ENCODE measurements around the gene MAOB. TPM values are rescaled to one million over a fixed set of nuclear protein-coding genes. Genes with fewer than 3 reads are reported as not detected.

The MAOB gene
- total RNA-seq, 2 experiments from 2014 or later = not detected

DNA sequence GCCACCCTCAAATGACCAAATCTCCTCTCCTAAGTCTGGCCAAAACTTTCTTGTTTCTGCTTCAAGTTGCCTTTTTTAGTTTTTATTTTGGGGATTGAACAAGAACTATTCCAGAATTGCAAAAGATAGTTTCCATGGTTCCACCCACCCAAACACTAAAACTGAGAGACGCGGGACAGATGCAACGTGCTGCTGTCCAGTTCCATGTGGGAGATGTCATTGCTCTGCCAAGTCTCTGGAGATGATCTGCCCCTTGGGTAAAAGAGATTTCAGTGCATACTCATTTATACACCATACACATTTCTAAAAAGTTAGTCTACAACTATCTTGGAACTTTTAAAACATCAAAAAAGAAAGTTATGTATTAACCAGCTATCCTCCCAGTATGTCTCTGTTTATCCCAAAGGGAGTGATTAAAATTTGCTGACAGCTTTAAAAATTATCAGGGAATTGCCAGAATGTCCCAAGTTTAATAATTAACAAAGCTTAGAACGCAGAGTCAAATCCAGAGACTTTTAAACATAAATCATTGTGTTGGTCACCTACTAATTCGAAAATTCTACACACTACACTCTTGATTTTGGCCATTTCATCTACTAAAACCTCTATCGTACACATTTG, 3.2 kb downstream of the MAOB start:
- no peak for DNase-seq
- Mint-ChIP-seq H3K36me3 (ENCODE audit: low read depth) (no peaks in the 10 kb centered on the region), H3K9me3 (no peaks in the 10 kb centered on the region), H3K27me3 (peaks cover 12% of the 10 kb centered on the region), H3K27ac (no peak overlapping the region), H3K4me3 (no peak overlapping the region), H3K4me1 (no peaks in the 10 kb centered on the region)
- ChIA-PET CTCF (no interaction called here), POLR2A (no interaction called here)

DNA sequence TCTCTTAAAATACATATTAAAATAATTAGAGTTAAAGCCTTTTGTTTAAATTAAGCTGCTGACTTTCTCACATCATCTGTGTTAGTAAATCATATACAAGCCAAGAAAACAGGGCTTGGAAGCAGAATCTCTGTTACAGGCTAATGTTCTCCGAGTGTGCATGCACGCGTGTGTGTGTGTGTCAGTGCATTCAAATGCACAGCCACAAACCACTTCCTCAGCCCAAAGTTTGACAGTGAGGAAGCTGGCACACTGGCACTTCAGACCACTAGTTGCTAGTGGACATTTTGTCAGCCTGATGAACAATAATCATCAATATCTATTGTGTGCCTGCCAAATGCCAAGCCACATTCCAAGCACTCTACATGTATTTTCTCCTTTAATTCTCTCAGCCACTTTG, 5.6 kb downstream of the MAOB start:
- ChIA-PET POLR2A (no interaction called here), CTCF (no interaction called here)
- Mint-ChIP-seq H3K9me3 (no peaks in the 10 kb centered on the region), H3K27me3 (peaks cover 10% of the 10 kb centered on the region), H3K27ac (no peak overlapping the region), H3K36me3 (ENCODE audit: low read depth) (no peaks in the 10 kb centered on the region), H3K4me1 (no peaks in the 10 kb centered on the region), H3K4me3 (no peak overlapping the region)
- DNase-seq = no peak

DNA sequence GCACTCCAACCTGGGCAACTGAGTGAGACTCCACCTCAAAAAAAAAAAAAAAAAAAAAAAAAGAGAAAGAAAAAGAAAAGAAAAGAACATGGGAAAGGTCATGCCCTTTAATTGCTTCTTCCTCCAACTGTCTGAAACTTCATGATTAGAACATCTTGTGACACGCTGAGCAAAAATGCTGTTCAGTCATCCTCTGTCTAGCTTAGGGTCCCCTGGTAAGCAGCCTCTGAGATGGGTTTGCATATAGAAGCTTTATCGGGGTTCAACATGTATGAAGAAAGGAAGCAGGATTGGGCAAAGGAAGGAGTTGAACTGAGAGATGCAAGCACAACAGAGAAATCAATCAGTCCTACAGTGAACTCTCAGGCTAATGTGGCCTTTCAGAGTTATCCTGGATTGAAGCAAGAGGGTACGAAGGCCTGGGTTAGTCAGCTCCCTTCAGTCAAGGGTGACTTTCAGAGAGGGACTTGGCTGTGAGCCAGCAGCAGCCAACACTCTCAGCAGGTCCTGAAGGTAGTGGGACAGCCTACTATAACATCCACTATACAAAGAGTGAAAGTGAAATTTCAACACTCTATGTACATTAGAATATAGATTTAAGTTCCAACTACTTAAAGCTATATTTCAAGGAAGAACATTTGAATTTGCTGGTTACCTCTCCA, 11.4 kb downstream of the MAOB start:
- ChIA-PET POLR2A (no interaction called here), CTCF (interaction anchor here (1.2 kb wide), 1 partner anchor 13 kb away, joined by 3 read pairs; no protein-coding TSS in a partner anchor)
- no peak overlapping the region for H3K27ac Mint-ChIP-seq
- H3K9me3 Mint-ChIP-seq = no peaks in the 10 kb centered on the region
- no peaks in the 10 kb centered on the region for H3K4me1 Mint-ChIP-seq
- DNase-seq = no peak
- no peak overlapping the region for H3K4me3 Mint-ChIP-seq
- H3K36me3 Mint-ChIP-seq (ENCODE audit: low read depth) = no peaks in the 10 kb centered on the region
- peaks cover 3% of the 10 kb centered on the region for H3K27me3 Mint-ChIP-seq

- Mint-ChIP-seq H3K27ac (no peak overlapping the region), H3K36me3 (ENCODE audit: low read depth) (no peaks in the 10 kb centered on the region), H3K9me3 (no peaks in the 10 kb centered on the region), H3K4me3 (no peak overlapping the region), H3K27me3 (peaks cover 3% of the 10 kb centered on the region), H3K4me1 (no peaks in the 10 kb centered on the region)
- ChIA-PET POLR2A (no interaction called here), CTCF (no interaction called here)
- no peak for DNase-seq
Observed at GRCh38 chrX:43870011-43870410, 12.2 kb downstream of the MAOB start.

DNA sequence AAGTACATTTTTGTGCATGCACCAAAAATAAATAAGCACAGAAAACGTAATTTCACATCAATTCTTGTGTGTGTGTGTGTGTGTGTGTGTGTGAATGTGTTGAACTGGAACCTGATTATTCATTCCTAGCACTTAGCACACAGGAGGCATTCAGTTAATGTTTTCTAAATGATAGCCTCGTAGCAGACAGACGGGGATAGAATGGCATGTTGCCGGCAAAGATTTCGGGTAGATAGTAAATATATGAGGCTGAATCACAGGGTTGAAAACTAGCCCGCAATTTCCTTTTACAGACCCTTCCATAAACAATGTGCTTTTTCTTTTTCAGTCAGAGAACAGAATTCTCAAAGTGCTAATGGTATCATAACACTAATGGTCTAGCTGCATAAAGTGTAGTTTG, 13.5 kb downstream of the MAOB start:
- ChIA-PET CTCF (no interaction called here), POLR2A (no interaction called here)
- Mint-ChIP-seq H3K9me3 (no peaks in the 10 kb centered on the region), H3K36me3 (ENCODE audit: low read depth) (no peaks in the 10 kb centered on the region), H3K4me1 (no peaks in the 10 kb centered on the region), H3K4me3 (no peak overlapping the region), H3K27me3 (no peaks in the 10 kb centered on the region), H3K27ac (no peak overlapping the region)
- DNase-seq = no peak

DNA sequence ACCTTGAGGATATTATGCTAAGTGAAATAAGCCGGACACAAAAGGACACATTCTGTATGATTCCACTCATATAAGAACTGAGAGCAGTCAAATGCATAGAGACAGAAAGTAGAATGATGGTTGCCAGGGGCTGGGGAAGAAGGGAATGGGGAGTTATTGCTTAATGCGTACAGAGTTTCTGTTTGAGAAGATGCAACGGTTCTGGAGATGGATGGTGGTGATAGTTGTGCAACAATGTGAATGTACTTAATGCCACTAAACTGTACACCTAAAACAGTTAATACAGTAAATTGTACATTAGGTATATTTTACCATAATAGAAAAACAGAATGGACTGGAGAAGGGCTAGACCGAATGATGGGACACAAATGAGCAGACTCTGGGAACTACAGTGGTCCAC, 15.8 kb downstream of the MAOB start:
- Mint-ChIP-seq H3K27me3 (no peaks in the 10 kb centered on the region), H3K27ac (no peak overlapping the region), H3K4me3 (no peak overlapping the region), H3K9me3 (no peaks in the 10 kb centered on the region), H3K36me3 (ENCODE audit: low read depth) (no peaks in the 10 kb centered on the region), H3K4me1 (no peaks in the 10 kb centered on the region)
- ChIA-PET POLR2A (no interaction called here), CTCF (no interaction called here)
- DNase-seq = no peak

- ChIA-PET CTCF (no interaction called here), POLR2A (no interaction called here)
- no peak for DNase-seq
- no peak overlapping the region for H3K4me3 Mint-ChIP-seq
- H3K36me3 Mint-ChIP-seq (ENCODE audit: low read depth) = no peaks in the 10 kb centered on the region
- no peaks in the 10 kb centered on the region for H3K27me3 Mint-ChIP-seq
- H3K9me3 Mint-ChIP-seq = no peaks in the 10 kb centered on the region
- no peak overlapping the region for H3K27ac Mint-ChIP-seq
- H3K4me1 Mint-ChIP-seq = no peaks in the 10 kb centered on the region
Observed at GRCh38 chrX:43865791-43866190, 16.5 kb downstream of the MAOB start.

- H3K4me1 Mint-ChIP-seq = no peaks in the 10 kb centered on the region
- H3K36me3 Mint-ChIP-seq (ENCODE audit: low read depth) = no peaks in the 10 kb centered on the region
- no peak overlapping the region for H3K4me3 Mint-ChIP-seq
- H3K27ac Mint-ChIP-seq = no peak overlapping the region
- H3K27me3 Mint-ChIP-seq = no peaks in the 10 kb centered on the region
- no peak for DNase-seq
- ChIA-PET CTCF (no interaction called here), POLR2A (no interaction called here)
- no peaks in the 10 kb centered on the region for H3K9me3 Mint-ChIP-seq
Observed at GRCh38 chrX:43862434-43862833, 19.8 kb downstream of the MAOB start.

DNA sequence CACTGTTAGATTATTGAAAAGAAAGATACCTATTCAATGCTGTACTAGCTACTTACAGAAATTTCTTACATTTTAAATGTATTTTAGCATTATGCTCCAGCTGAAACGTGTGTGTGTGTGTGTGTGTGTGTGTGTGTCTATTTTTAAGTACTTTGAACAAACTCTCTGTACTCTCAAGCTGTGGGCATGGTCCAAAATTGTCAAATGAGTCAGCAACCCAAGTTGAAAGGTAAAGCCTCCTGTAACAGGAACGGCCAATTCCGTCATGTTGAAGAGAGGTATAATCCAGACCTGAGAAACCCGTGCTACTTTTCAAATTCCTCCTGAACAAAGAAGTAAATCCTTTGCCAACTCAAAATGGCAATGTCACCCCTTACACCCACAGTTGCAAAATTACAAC, 20.5 kb downstream of the MAOB start:
- H3K36me3 Mint-ChIP-seq (ENCODE audit: low read depth) = no peaks in the 10 kb centered on the region
- H3K27me3 Mint-ChIP-seq = no peaks in the 10 kb centered on the region
- H3K4me1 Mint-ChIP-seq = no peaks in the 10 kb centered on the region
- ChIA-PET CTCF (no interaction called here), POLR2A (no interaction called here)
- no peak overlapping the region for H3K4me3 Mint-ChIP-seq
- H3K27ac Mint-ChIP-seq = no peak overlapping the region
- DNase-seq = no peak
- no peaks in the 10 kb centered on the region for H3K9me3 Mint-ChIP-seq

DNA sequence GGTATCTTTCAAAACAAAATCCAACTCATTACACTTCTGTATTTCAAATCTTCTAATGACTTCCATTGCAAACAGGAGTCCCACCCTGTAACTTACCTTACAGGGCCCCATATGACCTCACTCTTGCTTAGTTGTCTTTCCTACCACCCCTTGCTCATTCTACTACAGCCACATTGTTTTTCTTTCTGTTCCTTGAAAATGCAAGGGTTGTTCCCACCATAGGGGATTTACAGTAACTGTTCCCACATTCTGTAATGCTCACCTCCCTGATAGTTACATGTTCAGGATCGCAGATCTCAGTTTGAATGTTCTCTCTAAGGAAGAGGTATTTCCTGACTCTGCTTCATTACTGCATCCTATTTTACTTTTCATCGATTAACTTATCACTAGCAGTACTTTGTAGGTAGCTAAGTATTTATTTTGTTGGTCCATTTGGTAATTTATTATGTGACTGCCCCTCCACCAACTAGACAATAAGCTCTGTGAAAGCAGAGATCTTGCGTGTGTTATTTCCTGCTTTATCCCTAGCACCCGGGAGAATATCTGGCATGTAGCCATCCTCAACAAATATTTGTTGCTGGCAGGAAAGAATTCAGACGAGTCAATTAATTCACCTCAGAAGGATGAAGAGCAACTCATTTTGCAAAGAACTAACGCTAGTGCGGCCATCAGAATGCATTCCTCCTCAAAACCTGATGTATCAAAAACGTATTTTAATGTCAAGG, 21.4 kb downstream of the MAOB start:
- ChIA-PET POLR2A (no interaction called here), CTCF (no interaction called here)
- Mint-ChIP-seq H3K36me3 (ENCODE audit: low read depth) (no peaks in the 10 kb centered on the region), H3K4me1 (no peaks in the 10 kb centered on the region), H3K9me3 (no peaks in the 10 kb centered on the region), H3K4me3 (no peak overlapping the region), H3K27me3 (no peaks in the 10 kb centered on the region), H3K27ac (no peak overlapping the region)
- DNase-seq = no peak

GRCh38 chrX:43853225-43853828, 28.9 kb downstream of the MAOB start:
- no peak for DNase-seq
- Mint-ChIP-seq H3K36me3 (ENCODE audit: low read depth) (no peaks in the 10 kb centered on the region), H3K9me3 (no peaks in the 10 kb centered on the region), H3K27ac (no peak overlapping the region), H3K4me1 (no peaks in the 10 kb centered on the region), H3K4me3 (no peak overlapping the region), H3K27me3 (no peaks in the 10 kb centered on the region)
- POLR2A ChIA-PET = no interaction called here
- CTCF ChIA-PET = no interaction called here

DNA sequence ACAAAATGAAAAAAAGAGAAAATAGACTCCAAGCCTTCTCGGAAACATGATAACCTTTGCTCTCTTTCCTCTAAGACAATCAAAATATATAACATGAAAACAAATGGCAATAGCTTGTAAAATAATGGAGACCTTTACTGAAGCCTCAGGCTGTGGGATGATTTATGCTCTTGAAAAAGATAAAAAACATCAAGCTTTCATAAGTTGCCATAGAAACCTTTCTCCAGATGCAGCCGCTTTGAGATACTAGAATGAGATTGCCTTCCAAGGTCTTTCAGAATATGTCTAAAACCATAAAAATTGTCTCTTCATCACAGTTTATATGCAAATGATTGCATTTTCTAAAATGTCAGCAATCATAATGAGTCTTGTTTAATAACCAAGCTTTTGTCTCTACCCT, 31.6 kb downstream of the MAOB start:
- Mint-ChIP-seq H3K36me3 (ENCODE audit: low read depth) (no peaks in the 10 kb centered on the region), H3K9me3 (no peaks in the 10 kb centered on the region), H3K27ac (no peak overlapping the region), H3K27me3 (no peaks in the 10 kb centered on the region), H3K4me1 (no peaks in the 10 kb centered on the region), H3K4me3 (no peak overlapping the region)
- CTCF ChIA-PET = no interaction called here
- no peak for DNase-seq
- POLR2A ChIA-PET = no interaction called here

DNA sequence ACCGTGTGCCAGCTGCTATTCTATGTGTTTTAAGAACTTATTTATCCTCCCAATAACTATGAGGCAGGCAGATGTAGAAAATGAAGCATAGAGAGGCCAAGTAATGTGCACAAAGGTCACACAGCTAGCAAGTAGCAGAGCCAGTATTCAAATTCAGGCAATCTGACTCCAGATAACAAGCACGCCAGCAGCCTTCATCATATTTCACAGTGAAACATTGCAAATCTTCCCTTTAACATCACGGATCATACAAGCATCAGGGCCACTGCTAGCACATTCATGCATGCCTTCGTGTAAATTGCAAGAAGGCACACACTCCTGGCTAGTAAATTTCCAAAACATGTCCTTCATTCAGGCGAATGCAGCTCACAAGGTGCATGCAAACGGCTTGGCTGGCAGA, 33.1 kb downstream of the MAOB start:
- Mint-ChIP-seq H3K27ac (no peak overlapping the region), H3K36me3 (ENCODE audit: low read depth) (no peaks in the 10 kb centered on the region), H3K9me3 (no peaks in the 10 kb centered on the region), H3K4me1 (no peaks in the 10 kb centered on the region), H3K27me3 (no peaks in the 10 kb centered on the region), H3K4me3 (no peak overlapping the region)
- ChIA-PET POLR2A (no interaction called here), CTCF (no interaction called here)
- no peak for DNase-seq
